ENCODE data around the gene HDAC4. TPM values are rescaled to one million over a fixed set of nuclear protein-coding genes. Genes with fewer than 3 reads are reported as not detected.

HDAC4 gene
- total and polyA plus RNA-seq, 9 of the 15 experiments (the other 6 are each of a cell fraction or from before 2014, with no cell fraction given), result 0.11 to 20.2 (median 4.0) TPM

DNA sequence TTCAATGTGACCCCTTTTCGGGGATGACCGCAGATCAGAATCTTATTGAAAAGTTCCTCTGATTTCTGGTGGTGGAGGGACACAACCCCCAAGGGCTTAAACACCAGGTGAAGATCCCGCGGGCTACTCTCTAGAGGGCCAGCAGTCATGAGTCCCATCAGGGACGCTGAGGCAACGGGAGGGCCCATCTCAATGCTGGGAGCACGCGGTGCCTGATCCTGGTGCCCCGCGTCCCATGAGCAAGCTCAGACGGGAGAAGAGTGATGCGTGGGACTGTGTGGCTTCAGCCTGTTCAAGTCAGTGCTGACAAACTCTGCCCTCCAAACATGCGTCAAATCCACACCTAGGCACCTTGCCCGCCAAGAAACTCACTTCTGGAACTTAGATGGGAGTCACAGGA is 328.0 kb downstream of the HDAC4 start (continued):
- TF ChIP-seq POLR2G (IDR thresholded peaks at IDR 0.05; ENCODE audit: low read depth, low read length) (no peak), FOXJ3 (CRISPR knock-in tag; IDR thresholded peaks at IDR 0.05) (no peak)
- TF ChIP-seq, protein P1, sequence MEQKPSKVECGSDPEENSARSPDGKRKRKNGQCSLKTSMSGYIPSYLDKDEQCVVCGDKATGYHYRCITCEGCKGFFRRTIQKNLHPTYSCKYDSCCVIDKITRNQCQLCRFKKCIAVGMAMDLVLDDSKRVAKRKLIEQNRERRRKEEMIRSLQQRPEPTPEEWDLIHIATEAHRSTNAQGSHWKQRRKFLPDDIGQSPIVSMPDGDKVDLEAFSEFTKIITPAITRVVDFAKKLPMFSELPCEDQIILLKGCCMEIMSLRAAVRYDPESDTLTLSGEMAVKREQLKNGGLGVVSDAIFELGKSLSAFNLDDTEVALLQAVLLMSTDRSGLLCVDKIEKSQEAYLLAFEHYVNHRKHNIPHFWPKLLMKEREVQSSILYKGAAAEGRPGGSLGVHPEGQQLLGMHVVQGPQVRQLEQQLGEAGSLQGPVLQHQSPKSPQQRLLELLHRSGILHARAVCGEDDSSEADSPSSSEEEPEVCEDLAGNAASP (IDR thresholded peaks at IDR 0.05), result no peak

DNA sequence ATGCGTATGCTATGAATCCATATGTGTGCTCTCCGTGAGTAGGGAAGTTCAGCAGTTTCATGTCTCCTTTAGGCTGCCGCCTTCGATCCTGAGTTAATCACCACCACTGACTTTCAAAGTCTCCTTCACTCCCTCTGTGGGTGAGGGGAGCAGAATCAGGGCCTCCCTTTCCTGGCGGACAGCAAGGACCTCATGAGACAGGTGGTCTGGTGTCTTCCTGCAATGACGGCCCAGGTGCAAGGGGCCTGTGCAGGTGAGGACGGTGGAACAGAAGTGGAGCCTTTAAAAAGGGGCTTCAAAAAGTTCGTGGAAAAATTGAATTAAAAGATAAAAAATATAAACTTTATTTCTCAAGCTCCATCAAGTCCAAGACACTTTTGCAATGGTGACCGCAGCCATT is 330.4 kb downstream of the HDAC4 start:
- ChIA-PET POLR2A (no interaction called here), CTCF (ENCODE audit: low intra/inter-chr PET ratio) (no interaction called here)
- H3K27ac ChIP-seq (ENCODE audit: extremely low read depth, low read depth, low read length), result no peak overlapping the region
- TF ChIP-seq ASH1L (IDR thresholded peaks at IDR 0.05; ENCODE audit: borderline replicate concordance, low read depth, partially characterized antibody) (no peak), GATAD2A (IDR thresholded peaks at IDR 0.05) (no peak), EP400 (IDR thresholded peaks at IDR 0.05) (no peak), ZNF507 (tag; conservative IDR thresholded peaks at IDR 0.05) (no peak), JUNB (CRISPR knock-in tag; conservative IDR thresholded peaks at IDR 0.05) (no peak)
- TF ChIP-seq, protein P2, sequence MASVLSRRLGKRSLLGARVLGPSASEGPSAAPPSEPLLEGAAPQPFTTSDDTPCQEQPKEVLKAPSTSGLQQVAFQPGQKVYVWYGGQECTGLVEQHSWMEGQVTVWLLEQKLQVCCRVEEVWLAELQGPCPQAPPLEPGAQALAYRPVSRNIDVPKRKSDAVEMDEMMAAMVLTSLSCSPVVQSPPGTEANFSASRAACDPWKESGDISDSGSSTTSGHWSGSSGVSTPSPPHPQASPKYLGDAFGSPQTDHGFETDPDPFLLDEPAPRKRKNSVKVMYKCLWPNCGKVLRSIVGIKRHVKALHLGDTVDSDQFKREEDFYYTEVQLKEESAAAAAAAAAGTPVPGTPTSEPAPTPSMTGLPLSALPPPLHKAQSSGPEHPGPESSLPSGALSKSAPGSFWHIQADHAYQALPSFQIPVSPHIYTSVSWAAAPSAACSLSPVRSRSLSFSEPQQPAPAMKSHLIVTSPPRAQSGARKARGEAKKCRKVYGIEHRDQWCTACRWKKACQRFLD (CRISPR knock-in tag; IDR thresholded peaks at IDR 0.05), result no peak
- TF ChIP-seq, protein P3, sequence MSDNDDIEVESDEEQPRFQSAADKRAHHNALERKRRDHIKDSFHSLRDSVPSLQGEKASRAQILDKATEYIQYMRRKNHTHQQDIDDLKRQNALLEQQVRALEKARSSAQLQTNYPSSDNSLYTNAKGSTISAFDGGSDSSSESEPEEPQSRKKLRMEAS (CRISPR knock-in tag; IDR thresholded peaks at IDR 0.05), result no peak
- WGBS (ENCODE audit: insufficient coverage, low coverage, missing lambda C conversion rate), result 56% methylated on average over 3 of the region's 9 CpGs
- no peaks in the 10 kb centered on the region for H3K79me2 ChIP-seq (ENCODE audit: control insufficient read depth, insufficient read depth, low read length)
- in situ Hi-C loops (cut with MboI), result no loop called here
- H2AFZ ChIP-seq (ENCODE audit: low read depth, low read length), result no peak overlapping the region
- intact Hi-C loops (cut with micrococcal nuclease), result no loop called here
- no peaks in the 10 kb centered on the region for H3K36me3 ChIP-seq (ENCODE audit: control insufficient read depth, insufficient read depth, low read length)
- H3K27me3 ChIP-seq (ENCODE audit: control insufficient read depth in 2 of 2, insufficient read depth in 2 of 2, low read length in 2 of 2), result no peaks in the 10 kb centered on the region
- no peaks in the 10 kb centered on the region for H3K9me3 ChIP-seq (replicated peaks; ENCODE audit: control insufficient read depth, insufficient read depth, low read depth, low read length)
- H3K4me2 ChIP-seq (ENCODE audit: insufficient read depth, low read length), result no peak overlapping the region
- H3K4me1 ChIP-seq (replicated peaks in 1 of 2; ENCODE audit: control insufficient read depth in 2 of 2, insufficient read depth in 2 of 2, low read length in 2 of 2), result no peaks in the 10 kb centered on the region
- H3K9me1 ChIP-seq (ENCODE audit: control insufficient read depth, insufficient read depth, low read length), result no peaks in the 10 kb centered on the region
- no peak overlapping the region for H3K4me3 ChIP-seq
- FAIRE-seq, result no peak
- BruUV-seq (replicated peaks), result no TSS peak
- DNase-seq (ENCODE audit: extremely low read depth in 1 of 4, low spot score in 3 of 4), result no peak
- no peak for ATAC-seq
- H4K20me1 ChIP-seq (replicated peaks; ENCODE audit: control insufficient read depth, insufficient read depth, low read length), result no peaks in the 10 kb centered on the region
- no peak overlapping the region for H3K9ac ChIP-seq (ENCODE audit: insufficient read depth in 1 of 2, low read depth in 2 of 2, low read length in 2 of 2)
